ENCODE results near the gene PNPLA8. TPM values are rescaled to one million over a fixed set of nuclear protein-coding genes. Genes with fewer than 3 reads are reported as not detected.

PNPLA8 gene
- polyA plus RNA-seq, 1 donor from 2014 or later = 85.1 TPM

DNA sequence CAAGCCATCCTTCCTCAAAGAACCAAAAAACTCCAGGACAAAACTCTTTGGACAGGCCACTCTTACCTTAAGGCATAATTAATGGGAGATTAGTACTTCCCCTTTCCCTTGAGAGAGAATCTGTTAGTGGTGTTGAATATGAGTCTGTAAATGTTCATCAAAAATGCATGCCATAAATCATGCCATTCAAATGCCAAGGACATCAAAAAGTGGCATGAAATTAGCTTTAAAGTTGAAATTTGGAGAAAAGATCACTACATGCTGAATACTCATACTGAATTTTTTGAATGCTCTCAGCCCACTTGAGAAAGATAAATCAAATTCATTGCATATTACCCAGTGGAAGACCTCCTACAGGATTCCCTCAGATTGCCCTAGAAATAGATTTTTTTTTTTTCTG, 76.4 kb downstream of the PNPLA8 start:
- Histone ChIP-seq H3K4me2 (ENCODE audit: low read length) (no peak overlapping the region), H3K4me3 (ENCODE audit: low read length) (peak overlapping the region; percentile 7), H3K27ac (ENCODE audit: low read length) (no peak overlapping the region), H2AFZ (ENCODE audit: low read depth, low read length) (no peak overlapping the region), H3F3A (ENCODE audit: insufficient read depth, low read length, poor library complexity, severe bottlenecking) (no peaks in the 10 kb centered on the region), H3K9me2 (ENCODE audit: insufficient read depth, low read length) (no peaks in the 10 kb centered on the region), H3K27me3 (ENCODE audit: insufficient read depth, low read depth, low read length) (no peaks in the 10 kb centered on the region), H3K9ac (ENCODE audit: low read length) (no peak overlapping the region), H4K20me1 (ENCODE audit: insufficient read depth) (no peaks in the 10 kb centered on the region), H3K79me2 (replicated peaks; ENCODE audit: insufficient read depth, low read length) (peaks cover 90% of the 10 kb centered on the region), H3K36me3 (ENCODE audit: insufficient read depth, low read length) (no peaks in the 10 kb centered on the region), H3K9me3 (ENCODE audit: low read length) (no peaks in the 10 kb centered on the region)
- TF ChIP-seq MXI1 (conservative IDR thresholded peaks at IDR 0.05; ENCODE audit: poor library complexity, severe bottlenecking) = no peak

DNA sequence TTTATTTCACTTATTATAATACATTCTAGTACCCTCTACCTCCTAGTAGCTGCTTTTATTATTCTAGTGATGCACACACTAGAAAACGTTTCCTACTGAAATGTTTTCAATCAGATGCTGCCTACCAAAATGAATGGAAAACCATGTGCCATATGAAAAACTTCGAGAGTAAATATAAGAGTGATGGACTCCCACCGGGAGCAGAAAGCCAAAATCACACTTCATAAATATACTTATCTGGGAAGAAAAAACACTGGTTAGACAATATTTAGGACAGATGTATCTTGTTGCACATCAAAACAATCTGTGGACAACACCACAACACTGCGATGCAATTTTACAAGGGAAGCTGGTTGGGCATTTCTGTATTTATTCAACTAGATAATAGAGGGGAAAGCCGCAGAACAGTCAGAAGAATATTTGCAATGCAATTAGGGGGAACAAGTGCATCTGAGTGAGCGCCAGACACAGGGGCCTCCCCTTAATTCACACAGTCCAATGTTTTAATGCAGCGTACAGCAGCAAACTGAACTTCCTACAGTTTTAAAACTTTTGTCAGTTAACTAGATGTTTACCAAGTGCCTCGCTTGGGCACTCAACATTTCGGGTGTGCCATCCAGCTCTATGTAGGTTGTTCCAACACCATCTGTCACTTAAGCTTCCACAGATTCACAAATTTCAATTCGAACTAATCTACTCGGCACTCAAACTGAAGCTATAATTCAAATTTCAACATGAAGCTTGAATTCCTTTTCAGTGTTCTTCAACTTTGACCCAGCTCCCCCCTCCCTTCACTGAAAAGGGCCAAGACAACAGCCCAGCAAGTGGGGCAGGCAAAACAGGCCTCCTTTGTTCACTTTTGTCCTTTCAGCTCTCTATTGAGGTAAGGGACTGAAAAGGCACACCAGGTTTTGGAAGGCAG, 77.1 kb downstream of the PNPLA8 start:
- Histone ChIP-seq H3K36me3 (ENCODE audit: insufficient read depth, low read length) (no peaks in the 10 kb centered on the region), H3K27me3 (ENCODE audit: insufficient read depth, low read depth, low read length) (no peaks in the 10 kb centered on the region), H3K4me2 (ENCODE audit: low read length) (no peak overlapping the region), H4K20me1 (ENCODE audit: insufficient read depth) (no peaks in the 10 kb centered on the region), H3K9ac (ENCODE audit: low read length) (no peak overlapping the region), H3K4me3 (ENCODE audit: low read length) (peak overlapping the region; percentile 7), H3K27ac (ENCODE audit: low read length) (no peak overlapping the region), H2AFZ (ENCODE audit: low read depth, low read length) (no peak overlapping the region), H3K9me3 (ENCODE audit: low read length) (no peaks in the 10 kb centered on the region), H3F3A (ENCODE audit: insufficient read depth, low read length, poor library complexity, severe bottlenecking) (no peaks in the 10 kb centered on the region), H3K9me2 (ENCODE audit: insufficient read depth, low read length) (no peaks in the 10 kb centered on the region), H3K79me2 (replicated peaks; ENCODE audit: insufficient read depth, low read length) (peaks cover 89% of the 10 kb centered on the region)
- no peak for TF ChIP-seq RAD21 (conservative IDR thresholded peaks at IDR 0.05)
- TF ChIP-seq, protein P1, sequence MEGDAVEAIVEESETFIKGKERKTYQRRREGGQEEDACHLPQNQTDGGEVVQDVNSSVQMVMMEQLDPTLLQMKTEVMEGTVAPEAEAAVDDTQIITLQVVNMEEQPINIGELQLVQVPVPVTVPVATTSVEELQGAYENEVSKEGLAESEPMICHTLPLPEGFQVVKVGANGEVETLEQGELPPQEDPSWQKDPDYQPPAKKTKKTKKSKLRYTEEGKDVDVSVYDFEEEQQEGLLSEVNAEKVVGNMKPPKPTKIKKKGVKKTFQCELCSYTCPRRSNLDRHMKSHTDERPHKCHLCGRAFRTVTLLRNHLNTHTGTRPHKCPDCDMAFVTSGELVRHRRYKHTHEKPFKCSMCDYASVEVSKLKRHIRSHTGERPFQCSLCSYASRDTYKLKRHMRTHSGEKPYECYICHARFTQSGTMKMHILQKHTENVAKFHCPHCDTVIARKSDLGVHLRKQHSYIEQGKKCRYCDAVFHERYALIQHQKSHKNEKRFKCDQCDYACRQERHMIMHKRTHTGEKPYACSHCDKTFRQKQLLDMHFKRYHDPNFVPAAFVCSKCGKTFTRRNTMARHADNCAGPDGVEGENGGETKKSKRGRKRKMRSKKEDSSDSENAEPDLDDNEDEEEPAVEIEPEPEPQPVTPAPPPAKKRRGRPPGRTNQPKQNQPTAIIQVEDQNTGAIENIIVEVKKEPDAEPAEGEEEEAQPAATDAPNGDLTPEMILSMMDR (IDR thresholded peaks at IDR 0.05; ENCODE audit: poor library complexity, severe bottlenecking) = no peak
- no peak for TF ChIP-seq MXI1 (conservative IDR thresholded peaks at IDR 0.05; ENCODE audit: poor library complexity, severe bottlenecking)
- TF ChIP-seq EP300 (conservative IDR thresholded peaks at IDR 0.05; ENCODE audit: poor library complexity, severe bottlenecking) = no peak
- no peak for TF ChIP-seq EZH2 (IDR thresholded peaks at IDR 0.05; ENCODE audit: borderline replicate concordance, insufficient read depth, low read length, poor library complexity, severe bottlenecking)
- TF ChIP-seq, protein P2, sequence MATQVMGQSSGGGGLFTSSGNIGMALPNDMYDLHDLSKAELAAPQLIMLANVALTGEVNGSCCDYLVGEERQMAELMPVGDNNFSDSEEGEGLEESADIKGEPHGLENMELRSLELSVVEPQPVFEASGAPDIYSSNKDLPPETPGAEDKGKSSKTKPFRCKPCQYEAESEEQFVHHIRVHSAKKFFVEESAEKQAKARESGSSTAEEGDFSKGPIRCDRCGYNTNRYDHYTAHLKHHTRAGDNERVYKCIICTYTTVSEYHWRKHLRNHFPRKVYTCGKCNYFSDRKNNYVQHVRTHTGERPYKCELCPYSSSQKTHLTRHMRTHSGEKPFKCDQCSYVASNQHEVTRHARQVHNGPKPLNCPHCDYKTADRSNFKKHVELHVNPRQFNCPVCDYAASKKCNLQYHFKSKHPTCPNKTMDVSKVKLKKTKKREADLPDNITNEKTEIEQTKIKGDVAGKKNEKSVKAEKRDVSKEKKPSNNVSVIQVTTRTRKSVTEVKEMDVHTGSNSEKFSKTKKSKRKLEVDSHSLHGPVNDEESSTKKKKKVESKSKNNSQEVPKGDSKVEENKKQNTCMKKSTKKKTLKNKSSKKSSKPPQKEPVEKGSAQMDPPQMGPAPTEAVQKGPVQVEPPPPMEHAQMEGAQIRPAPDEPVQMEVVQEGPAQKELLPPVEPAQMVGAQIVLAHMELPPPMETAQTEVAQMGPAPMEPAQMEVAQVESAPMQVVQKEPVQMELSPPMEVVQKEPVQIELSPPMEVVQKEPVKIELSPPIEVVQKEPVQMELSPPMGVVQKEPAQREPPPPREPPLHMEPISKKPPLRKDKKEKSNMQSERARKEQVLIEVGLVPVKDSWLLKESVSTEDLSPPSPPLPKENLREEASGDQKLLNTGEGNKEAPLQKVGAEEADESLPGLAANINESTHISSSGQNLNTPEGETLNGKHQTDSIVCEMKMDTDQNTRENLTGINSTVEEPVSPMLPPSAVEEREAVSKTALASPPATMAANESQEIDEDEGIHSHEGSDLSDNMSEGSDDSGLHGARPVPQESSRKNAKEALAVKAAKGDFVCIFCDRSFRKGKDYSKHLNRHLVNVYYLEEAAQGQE (IDR thresholded peaks at IDR 0.05; ENCODE audit: borderline replicate concordance) = no peak
- no peak for TF ChIP-seq TAF1 (IDR thresholded peaks at IDR 0.05; ENCODE audit: low read depth)
- no peak for TF ChIP-seq SMC3 (conservative IDR thresholded peaks at IDR 0.05; ENCODE audit: poor library complexity)
- TF ChIP-seq POLR2AphosphoS5 (IDR thresholded peaks at IDR 0.05) = no peak

Data from neural cell (in vitro differentiated cells).